Measurements from ENCODE around the gene DOHH. TPM values are rescaled to one million over a fixed set of nuclear protein-coding genes. Genes with fewer than 3 reads are reported as not detected.

DOHH gene
- total and polyA plus RNA-seq, 10 donors, result 6.6 to 16.8 (median 10.7) TPM

DNA sequence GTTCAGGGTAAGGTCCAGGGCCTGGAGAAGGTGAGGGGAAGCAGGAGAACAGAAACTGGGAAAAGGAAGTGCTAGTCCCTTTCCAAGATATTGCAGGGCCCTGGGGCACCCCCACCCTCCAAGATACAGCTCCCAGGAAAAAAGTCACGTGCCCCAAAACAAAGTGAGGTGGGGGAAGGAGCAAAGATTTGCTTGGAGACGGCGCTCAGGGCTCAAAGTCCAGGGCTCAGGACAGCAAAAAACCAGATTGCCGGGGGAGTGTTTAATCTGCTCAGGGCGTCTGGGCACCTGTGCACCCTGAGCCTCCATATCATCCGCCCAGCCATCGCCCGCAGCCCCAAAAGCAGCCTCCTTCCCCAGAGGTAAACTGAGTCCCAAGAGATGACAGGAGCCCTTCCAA lies 26.5 kb downstream of the DOHH start:
- Histone ChIP-seq H3K27me3 (replicated peaks in 1 of 7) (peaks cover 0 to 28% (median 0%) of the 10 kb centered on the region in 7 donors), H3K27ac (no peak overlapping the region), H3K4me3 (no peak overlapping the region), H3K4me1 (peaks cover 0 to 37% (median 13%) of the 10 kb centered on the region in 6 donors), H3K9me3 (no peaks in the 10 kb centered on the region), H3K36me3 (no peaks in the 10 kb centered on the region)
- no peak for TF ChIP-seq POLR2AphosphoS5 (IDR thresholded peaks at IDR 0.05)
- TF ChIP-seq CTCF (IDR thresholded peaks at IDR 0.05 in 8 of 11, conservative IDR thresholded peaks at IDR 0.05 in 3 of 11), result no peak
- no peak for TF ChIP-seq POLR2A (IDR thresholded peaks at IDR 0.05)
- WGBS, 5 donors, result 87 to 90% (median 88%) methylated on average over 8 of the region's 8 CpGs
- intact Hi-C loops (cut with DNase I; ENCODE audit: low total_unique reads), result loop anchor here (5.0 kb wide), 2 partner anchors 147 to 167 kb away; no protein-coding TSS in a partner anchor
- DNase-seq, result no peak

GRCh38 chr19:3471954-3472655 lies 28.4 kb downstream of the DOHH start:
- Histone ChIP-seq H3K36me3 (no peaks in the 10 kb centered on the region), H3K27me3 (replicated peaks in 1 of 7) (peaks cover 0 to 26% (median 0%) of the 10 kb centered on the region in 7 donors), H3K27ac (no peak overlapping the region), H3K9me3 (no peaks in the 10 kb centered on the region), H3K4me3 (no peak overlapping the region), H3K4me1 (peaks cover 0 to 42% (median 11%) of the 10 kb centered on the region in 6 donors)
- WGBS, 5 donors, result 35 to 64% (median 43%) methylated on average over 14 to 24 of the region's 24 CpGs
- intact Hi-C loops (cut with DNase I; ENCODE audit: low total_unique reads), result loop anchor here (5.0 kb wide), 2 partner anchors 145 to 165 kb away; no protein-coding TSS in a partner anchor
- peak in 2 of 3 donors; percentile 28 to 50 for TF ChIP-seq POLR2AphosphoS5 (IDR thresholded peaks at IDR 0.05)
- TF ChIP-seq POLR2A (IDR thresholded peaks at IDR 0.05), result no peak
- peak in 10 of 11 experiments; percentile 42 to 79 (median 68) for TF ChIP-seq CTCF (IDR thresholded peaks at IDR 0.05 in 8 of 11, conservative IDR thresholded peaks at IDR 0.05 in 3 of 11)
- no peak for DNase-seq

- Histone ChIP-seq H3K27me3 (replicated peaks in 1 of 7) (peaks cover 0 to 18% (median 0%) of the 10 kb centered on the region in 7 donors), H3K4me1 (peaks cover 0 to 42% (median 11%) of the 10 kb centered on the region in 6 donors), H3K9me3 (no peaks in the 10 kb centered on the region), H3K4me3 (no peak overlapping the region), H3K27ac (no peak overlapping the region), H3K36me3 (peaks cover 0 to 11% (median 0%) of the 10 kb centered on the region in 6 donors)
- 69 to 79% (median 77%) methylated on average over 11 of the region's 11 CpGs for WGBS, 5 donors
- TF ChIP-seq CTCF (IDR thresholded peaks at IDR 0.05 in 8 of 11, conservative IDR thresholded peaks at IDR 0.05 in 3 of 11), result no peak
- TF ChIP-seq POLR2AphosphoS5 (IDR thresholded peaks at IDR 0.05), result peak in 1 of 3 donors; percentile 22
- intact Hi-C loops (cut with DNase I; ENCODE audit: low total_unique reads), result loop anchor here (5.0 kb wide), 2 partner anchors 143 to 163 kb away; no protein-coding TSS in a partner anchor
- DNase-seq, result no peak
These were observed 29.9 kb downstream of the DOHH start for GRCh38 chr19:3470500-3471128.
